ENCODE data around the gene MECP2.
A peak's percentile ranks its signal among the peaks of the same experiment; 100 is the strongest.

Gene MECP2

GRCh38 chrX:154030715-154031305 is 66.7 kb downstream of the MECP2 start:
- no peak for DNase-seq

GRCh38 chrX:154030266-154030665 is 67.3 kb downstream of the MECP2 start:
- DNase-seq, result no peak

GRCh38 chrX:154029439-154029838 is 68.1 kb downstream of the MECP2 start:
- no peak for DNase-seq

GRCh38 chrX:154028502-154029184 is 68.9 kb downstream of the MECP2 start:
- no peak for DNase-seq

GRCh38 chrX:154027986-154028385 is 69.5 kb downstream of the MECP2 start:
- DNase-seq, result no peak

GRCh38 chrX:154027022-154027402 is 70.5 kb downstream of the MECP2 start:
- no peak for DNase-seq

GRCh38 chrX:154026136-154027021 is 71.1 kb downstream of the MECP2 start:
- DNase-seq, result no peak

- no peak for DNase-seq
Measured at GRCh38 chrX:154025230-154025629, 72.3 kb downstream of the MECP2 start.

GRCh38 chrX:154024271-154024670 is 73.2 kb downstream of the MECP2 start:
- no peak for DNase-seq

- no peak for DNase-seq
Measured at GRCh38 chrX:154023276-154024000, 74.1 kb downstream of the MECP2 start.

GRCh38 chrX:154022108-154022507 is 75.4 kb downstream of the MECP2 start:
- no peak for DNase-seq

- no peak for DNase-seq
Measured at GRCh38 chrX:154021131-154021611, 76.3 kb downstream of the MECP2 start.

- DNase-seq, result no peak
Measured at GRCh38 chrX:154020536-154021115, 76.9 kb downstream of the MECP2 start.

- DNase-seq, result peak; percentile 5
Measured at GRCh38 chrX:154019633-154020528, 77.6 kb downstream of the MECP2 start, which contains the start of gene IRAK1. IRAK1 (minus strand) TSS chrX:154019902; CDS start chrX:154019812, 90 bp downstream.

GRCh38 chrX:154019061-154019621 is 78.4 kb downstream of the MECP2 start:
- no peak for DNase-seq

- DNase-seq, result no peak
Measured at GRCh38 chrX:154018518-154019060, 78.9 kb downstream of the MECP2 start.

- no peak for DNase-seq
Measured at GRCh38 chrX:154017766-154018517, 79.6 kb downstream of the MECP2 start.

- no peak for DNase-seq
Measured at GRCh38 chrX:154016366-154017076, 81.0 kb downstream of the MECP2 start.

- no peak for DNase-seq
Measured at GRCh38 chrX:154015581-154016264, 81.8 kb downstream of the MECP2 start.
